GM19351 (cell line): Measurements from ENCODE around the gene UBR3.
"Not testable (repeated sequence)": the region's sequence is repeated elsewhere in the genome, so short reads cannot be mapped to it uniquely, and the experiment has no call there.

Experiments
- ATAC-seq: cut with Tn5 transposase; IDR thresholded peaks from one replicate; pipeline ENCODE4 v1.9.1; 2021; ENCODE audit warnings: mild to moderate bottlenecking, moderate library complexity; ENCODE audit not compliant: unreplicated experiment

Gene UBR3

DNA sequence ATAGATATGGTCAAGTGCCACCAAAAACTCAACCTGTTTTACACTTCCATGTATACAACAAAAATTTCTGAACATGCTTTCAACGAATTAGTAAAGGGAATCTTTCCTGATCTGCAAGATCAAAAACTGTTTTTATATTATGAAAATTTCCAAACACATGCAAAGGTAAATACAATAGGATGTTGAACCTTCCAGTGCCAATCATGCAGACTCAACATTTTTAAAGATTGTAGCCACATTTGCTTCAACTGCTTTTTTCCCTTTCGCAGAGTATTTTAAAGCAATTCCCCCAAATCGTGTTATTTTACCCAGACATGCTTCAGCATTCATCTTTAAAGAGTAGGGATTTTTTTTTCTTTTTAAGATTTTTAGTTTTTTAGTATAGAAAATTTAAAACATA is 40.3 kb downstream of the UBR3 start:
- ATAC-seq: no peak

DNA sequence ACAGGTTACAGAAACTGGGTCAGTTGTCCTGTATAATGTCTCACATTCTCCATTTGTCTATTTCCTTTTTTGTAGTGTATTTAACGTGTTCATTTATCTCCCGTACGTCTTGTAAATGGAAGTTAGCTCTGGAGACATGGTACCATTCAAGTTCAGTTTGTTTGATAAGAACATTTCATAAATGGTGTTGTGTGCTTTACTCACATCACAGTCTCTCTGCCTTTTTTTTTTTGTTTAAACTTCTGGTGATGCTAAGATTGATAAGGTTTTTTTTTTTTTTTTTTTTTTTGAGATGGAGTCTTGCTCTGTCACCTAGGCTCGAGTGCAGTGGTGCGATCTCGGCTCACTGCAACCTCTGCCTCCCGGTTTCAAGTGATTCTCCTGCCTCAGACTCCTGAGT is 41.7 kb downstream of the UBR3 start:
- no peak for ATAC-seq

DNA sequence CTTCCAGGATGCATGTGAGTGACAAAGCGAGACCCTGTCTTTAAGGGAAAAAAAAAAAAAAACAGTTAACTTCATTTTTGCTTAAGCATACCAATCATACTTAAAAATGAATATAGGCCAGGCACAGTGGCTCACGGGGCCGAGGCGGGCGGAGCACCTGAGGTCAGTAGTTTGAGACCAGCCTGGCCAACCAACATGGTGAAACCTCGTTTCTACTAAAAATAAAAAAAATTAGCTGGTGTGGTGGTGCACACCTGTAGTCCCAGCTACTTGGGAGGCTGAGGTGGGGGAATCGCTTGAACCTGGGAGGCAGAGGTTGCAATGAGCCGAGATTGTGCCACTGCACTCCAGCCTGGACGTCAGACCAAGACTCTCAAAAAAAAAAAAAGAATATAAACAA is 44.1 kb downstream of the UBR3 start:
- ATAC-seq: not testable (repeated sequence)

DNA sequence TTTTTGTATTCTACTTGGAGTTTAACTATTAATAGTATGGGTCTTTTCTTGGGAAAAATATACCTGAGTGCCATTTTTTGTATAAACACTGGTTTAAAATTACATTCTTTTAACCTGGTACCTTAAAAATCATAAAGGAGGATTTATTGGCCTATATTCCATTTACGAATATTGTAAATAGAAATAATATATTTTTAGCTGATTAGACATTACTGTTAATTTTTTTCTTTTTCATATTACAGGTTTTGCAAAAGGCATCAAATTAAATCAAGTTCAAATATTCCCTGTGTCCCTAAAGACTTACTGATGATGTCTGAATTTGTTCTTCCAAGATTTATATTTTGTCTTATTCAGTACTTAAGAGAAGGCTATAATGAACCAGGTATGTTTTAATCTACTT is 44.7 kb downstream of the UBR3 start:
- ATAC-seq: no peak

DNA sequence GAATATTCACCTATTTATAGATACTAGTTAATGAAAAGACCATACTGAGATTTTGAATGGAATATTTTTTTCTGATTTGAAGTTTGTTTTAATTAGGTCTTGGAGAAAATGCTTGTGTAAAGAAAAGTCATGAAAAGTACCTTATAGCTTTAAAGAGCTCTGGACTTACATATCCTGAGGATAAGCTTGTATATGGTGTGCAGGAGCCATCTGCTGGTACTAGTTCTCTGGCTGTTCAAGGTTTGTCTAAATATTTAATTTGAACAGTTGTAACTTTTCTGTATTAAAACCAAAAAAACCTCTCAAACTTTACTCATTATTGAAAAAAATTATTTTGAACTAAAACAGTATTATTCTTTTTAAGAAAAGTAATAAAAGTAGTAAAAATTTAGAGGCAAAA is 50.1 kb downstream of the UBR3 start:
- no peak for ATAC-seq

DNA sequence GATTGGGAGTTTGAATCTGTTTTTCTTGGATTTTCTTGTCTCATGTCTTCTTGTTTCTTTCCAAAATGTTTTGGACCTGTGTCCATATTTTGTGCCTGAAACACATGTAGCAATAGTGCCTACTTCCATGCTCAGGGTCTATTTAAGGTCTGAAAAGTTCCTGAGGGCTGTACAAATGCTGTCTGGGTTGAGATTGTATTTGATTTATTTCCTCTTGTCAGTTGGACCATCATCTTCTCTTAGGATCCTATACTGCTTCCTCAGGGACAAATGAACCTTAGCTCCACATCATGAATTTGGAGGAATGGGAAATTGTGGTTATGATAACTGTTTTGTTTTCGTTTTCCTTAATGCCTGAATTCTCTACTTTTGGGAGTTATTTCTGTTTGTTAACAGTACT is 59.9 kb downstream of the UBR3 start:
- ATAC-seq: no peak

DNA sequence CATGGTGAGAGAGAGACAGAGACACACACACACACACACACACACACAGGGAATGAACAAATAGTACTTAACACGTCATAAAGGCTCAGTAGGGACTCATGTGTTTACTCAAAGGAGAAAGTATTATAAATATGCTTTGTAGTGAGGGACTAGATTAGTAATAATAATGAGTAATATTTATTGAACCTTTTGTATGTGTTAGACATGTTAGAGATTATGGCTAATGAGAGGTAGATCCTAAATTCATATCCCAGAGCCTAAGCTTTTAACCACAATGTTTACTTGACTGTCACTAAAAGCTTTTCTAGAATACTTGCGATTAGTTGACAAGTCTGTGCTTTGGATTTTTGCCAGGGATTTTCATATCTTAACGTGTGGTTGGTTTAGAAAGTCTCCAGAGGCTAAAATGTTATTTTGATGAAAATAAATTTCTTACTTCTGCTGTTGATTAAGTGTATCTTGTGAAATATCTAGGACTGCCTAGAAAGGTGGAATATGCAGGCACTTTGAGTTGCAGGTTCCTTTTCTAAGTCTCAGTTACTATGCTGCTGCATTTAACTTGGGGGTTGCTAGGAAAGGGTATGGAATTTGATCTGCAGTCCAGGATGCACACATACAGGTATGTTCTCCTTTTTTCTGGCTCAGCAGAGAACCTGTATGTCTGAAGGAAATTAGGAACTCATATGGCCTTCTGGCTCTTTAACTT is 64.5 kb downstream of the UBR3 start:
- ATAC-seq: no peak

DNA sequence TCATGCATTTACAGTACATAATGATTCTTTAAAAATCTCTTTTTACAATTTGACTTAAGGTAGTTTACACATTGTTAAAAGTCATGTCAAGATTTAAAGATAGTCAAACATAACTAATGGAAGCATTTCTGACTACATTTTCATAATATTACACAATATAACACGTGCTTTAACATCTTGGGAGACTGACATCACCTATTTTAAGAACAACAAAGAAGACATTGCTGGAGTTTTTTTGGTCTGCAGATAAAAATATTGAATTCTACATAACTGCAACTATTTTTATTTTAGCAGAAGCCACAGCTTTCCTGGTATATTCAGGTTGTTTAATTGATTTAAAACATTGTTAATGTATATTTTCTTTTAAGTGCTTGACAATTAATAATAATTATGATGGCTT is 65.7 kb downstream of the UBR3 start:
- no peak for ATAC-seq

DNA sequence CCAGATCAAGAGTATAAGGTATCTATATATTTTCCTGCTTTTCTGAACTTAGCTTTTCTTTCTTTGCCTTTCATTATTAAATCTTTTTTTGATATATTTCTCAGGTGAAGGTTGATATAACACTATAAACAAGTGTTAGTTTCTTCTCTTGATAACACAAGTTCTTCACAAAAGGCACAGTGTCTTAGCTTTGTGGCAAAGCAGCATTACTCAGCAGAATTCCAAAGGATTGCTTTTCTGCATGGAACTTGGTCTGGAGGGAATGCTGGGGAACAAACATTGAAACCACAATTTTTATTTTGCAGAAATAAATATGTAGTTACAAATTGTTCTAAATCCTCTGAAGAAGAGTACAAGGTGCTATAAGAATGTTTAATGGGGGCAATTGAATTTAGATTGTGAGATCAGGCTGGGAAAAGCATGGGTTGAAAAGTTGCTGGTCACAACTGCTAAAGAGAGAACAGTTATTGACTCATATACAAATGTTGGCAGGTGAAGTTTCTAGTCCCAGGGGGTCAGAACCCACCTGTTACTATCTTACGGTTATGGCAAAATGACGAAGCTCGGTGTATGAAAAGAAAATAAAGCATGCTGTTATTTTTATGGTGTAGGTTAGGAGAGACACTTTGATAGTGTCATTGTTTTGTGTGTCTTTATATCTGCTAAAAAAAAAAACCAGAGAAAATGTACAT is 68.2 kb downstream of the UBR3 start:
- ATAC-seq: no peak

DNA sequence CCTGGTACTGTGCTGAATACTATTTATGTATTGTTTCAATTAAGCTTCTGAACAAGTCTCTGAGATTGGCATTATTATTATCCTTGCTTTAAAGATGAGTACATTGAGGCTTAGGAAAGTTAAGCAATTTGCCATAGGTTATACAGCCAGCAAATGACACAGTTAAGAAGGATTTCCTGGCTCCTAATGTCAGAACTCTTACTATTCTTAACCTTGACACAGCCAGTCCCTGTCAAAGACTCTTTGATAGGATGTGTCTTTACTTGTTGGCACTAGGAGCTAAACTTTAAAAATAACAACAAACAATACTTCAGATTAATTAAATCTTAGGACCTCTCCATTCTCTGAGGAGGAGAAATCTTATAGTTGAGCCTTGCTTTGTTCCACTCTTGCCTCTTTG is 70.6 kb downstream of the UBR3 start:
- ATAC-seq: no peak

DNA sequence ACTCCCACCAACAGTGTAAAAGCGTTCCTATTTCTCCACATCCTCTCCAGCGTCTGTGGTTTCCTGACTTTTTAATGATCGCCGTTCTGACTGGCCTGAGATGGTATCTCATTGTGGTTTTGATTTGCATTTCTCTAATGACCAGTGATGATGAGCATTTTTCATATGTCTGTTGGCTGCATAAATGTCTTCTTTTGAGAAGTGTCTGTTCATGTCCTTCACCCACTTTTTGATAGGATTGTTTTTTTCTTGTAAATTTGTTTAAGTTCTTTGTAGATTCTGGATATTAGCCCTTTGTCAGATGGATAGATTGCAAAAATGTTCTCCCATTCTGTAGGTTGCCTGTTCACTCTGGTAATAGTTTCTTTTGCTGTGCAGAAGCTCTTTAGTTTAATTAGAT is 72.8 kb downstream of the UBR3 start:
- ATAC-seq: not testable (repeated sequence)

DNA sequence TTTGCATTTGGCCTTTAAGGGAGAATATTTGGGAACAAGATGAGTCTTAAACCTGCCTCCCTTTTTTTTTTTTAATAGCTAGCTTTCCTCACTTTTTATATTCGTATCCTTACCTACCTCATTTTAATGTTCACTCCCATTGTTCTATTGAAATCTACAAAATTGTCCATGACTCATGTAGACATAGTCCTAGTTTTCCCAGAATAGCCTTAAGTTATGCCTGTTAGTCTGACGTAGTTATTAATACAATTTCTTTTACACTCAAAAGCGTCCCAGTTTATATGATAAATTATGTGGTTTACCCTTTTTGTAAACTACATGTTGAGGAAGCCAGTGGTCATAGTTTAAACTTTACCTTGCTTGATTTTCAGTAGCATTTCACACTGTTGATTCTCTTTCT is 73.4 kb downstream of the UBR3 start:
- ATAC-seq: no peak

DNA sequence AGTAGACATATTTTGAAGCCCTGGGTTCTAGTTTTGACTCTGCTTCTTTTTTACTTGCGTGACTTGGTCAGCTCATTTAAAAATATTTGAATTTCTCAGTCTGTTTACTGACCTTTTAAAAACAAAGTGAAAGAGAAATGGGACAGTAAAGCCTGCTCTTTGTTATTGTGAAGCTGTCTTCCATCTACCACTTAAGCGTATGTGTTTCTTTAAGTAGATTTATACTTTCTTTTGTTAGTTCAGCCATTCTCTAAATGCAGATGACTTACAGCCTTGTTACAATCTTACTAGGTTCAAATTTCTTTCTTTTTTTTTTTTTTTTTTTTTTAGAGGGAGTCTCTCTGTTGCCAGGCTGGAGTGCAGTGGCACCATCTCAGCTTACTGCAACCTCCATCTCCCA is 79.5 kb downstream of the UBR3 start:
- no peak for ATAC-seq

DNA sequence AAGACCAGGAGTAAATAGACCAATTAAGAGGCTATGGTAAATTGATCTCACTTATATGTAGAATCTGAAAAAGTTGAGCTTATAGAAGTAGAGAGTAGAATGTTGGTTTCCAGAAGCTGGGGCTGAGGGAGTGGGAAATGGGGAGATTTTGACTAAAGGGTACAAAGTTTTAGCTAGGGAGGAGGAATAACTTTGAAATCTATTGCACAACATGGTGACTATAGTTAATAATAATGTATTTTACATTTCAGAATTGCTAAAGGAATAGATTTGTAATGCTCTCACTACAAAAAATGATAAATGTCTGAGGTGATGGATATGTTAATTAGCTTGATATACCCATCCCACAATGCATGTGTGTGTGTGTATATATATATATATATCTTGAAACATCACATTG is 82.1 kb downstream of the UBR3 start:
- no peak for ATAC-seq

DNA sequence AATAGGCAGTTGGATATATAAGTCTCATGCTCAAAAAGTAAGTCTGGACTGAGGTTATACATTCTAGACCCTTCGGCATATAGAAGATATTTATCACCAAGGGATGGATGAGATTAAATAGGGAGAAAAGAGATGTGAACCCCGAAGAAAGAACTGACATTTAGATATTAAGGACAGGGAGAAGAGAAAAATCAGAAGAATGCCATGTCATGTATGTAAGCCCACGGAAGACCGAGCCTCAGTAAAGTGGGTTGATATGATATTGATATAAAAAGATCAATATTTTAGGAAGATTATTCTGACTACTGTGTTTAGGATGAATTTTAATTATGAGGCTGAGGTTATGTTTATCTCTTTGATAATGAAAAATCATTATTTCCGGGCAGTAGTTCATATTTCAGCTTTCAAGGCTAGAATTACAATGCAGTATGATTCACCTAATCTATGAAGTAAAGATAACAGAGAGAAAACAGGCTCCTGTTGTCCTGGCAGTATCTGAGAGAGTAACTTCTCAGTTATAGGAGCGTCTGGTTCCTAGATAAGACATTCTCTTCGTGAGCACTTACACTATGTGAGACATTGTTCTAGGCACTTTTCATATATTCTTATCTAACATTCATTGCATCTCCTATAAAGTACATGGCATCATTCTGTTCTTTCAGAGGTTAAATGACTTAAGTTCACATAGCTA is 83.0 kb downstream of the UBR3 start:
- no peak for ATAC-seq

DNA sequence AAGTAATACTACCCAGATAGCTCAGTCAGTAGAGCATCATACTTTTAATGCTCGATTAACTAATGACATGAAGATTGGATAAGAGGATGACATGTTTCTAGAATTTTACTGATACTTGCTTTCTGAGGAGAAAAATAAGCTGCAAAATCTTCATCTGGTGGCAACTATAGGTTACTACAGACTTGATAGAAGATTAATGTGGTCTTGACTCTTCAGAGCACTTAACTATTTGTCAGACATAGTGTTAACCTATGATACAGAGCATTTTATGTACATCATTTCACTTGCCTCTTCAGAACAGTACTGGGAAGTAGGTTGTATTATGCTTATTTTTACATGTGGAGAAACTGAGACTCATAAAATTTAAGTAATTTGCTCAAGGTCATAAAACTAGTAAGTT is 83.9 kb downstream of the UBR3 start:
- no peak for ATAC-seq

DNA sequence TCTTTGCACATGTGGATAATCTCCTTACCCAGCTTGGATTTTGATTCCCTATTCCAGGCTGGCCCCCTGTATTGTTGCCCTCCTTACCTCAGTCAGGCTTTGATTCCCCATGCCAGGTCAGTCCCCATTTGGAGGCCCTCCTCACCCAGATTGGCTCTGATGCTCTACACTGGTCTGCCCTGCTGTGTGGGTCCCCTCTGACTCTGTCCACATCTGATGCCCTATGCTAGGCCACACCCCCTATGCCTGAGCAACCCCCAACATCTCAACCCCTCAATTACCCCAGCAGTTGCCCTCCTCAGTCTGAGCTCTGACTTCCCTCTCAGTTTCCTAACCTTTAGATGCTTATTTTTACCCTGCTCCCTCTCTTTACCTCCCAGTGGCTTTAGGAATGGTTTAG is 89.4 kb downstream of the UBR3 start:
- ATAC-seq: no peak

DNA sequence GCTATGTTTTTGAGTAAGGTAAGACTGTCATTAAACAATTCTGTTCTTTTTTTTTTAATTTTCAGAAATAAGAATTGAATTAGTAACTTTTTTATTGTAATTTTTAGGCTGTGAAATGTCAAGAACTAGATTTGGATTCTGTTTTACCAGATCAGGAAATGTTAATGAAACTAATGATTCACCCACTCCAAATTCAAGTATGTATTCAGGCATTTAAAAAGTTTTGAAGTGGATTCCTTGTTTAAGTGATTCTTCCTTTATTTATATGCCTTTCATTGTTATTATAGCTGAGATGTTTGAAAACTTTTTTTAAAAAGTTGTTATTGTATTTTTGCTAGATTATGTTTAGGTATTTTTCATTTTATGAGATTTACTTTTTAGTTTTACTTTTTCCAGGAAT is 96.7 kb downstream of the UBR3 start:
- no peak for ATAC-seq

DNA sequence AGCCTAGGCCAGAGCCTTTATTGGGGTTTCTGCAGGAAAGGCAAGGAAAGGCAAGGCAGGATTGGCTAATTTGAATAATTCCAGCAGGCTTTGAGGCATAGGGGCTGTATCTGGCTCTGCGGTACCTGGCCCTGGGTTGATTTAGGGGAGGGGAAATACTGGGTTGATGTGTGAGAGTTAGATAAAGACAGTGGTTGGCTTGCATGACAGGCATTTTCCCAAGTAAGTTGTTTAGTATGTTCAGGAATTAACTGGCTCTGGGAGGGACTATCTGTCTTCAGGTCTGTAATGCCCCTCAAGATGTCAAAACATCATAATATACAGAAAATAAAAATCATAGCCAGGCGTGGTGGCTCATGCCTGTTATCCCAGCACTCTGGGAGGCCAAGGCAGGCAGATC is 98.7 kb downstream of the UBR3 start:
- no peak for ATAC-seq

DNA sequence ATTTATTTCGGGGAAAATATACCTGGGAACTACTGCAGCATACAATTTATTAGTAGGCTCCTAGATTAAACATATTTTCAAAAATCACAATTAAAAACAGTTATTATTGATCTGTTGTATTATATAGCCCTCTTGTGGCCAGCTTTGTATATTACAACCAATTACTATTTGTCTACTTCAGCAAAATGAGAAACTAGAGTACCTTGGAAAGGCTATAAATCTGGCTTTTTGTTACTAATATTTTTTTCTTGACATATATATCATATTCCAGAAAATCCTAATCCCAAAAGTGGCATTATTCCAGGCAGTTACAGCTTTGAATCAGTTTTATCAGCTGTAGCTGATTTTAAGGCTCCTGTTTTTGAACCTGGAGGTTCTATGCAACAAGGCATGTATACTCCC is 101.2 kb downstream of the UBR3 start:
- no peak for ATAC-seq

DNA sequence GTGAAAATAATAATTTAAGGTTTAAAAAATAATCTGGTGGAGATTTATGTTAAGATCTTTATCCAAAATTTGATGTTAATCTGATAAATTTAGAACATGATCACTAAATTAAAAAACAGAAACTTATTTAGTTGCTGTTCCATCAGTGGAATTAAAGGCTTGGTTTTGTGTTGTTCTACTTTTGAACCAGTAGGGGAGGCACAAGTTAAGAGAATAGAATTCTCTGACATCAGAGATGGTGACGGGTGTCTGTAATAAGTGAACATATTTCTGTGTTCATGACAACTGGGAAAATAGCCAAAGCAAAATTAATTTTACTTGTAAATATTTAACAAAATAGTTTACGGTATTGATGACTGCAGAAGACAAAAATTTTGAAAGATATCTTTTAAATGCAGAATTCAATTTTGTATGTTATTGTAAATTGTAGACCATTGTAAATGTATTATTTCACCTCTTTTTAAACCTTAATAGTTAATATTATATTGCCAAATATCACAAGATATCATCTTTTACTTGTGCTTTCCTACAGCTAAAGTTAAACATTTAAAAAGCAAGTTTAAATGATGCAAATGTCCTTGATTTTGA is 106.0 kb downstream of the UBR3 start:
- peak; percentile 64 for ATAC-seq

DNA sequence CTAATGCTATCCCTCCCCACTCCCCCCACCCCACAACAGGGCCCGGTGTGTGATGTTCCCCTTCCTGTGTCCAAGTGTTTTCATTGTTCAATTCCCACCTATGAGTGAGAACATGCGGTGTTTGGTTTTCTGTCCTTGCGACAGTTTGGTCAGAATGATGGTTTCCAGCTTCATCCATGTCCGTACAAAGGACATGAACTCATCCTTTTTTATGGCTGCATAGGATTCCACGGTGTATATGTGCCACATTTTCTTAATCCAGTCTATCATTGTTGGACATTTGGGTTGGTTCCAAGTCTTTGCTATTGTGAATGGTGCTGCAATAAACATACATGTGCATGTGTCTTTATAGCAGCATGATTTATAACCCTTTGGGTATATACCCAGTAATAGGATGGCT is 109.4 kb downstream of the UBR3 start:
- not testable (repeated sequence) for ATAC-seq
